Neuronal stem cell (in vitro differentiated cells): ENCODE measurements around the gene IGSF21.

Source experiments
- DNase-seq: peaks from one replicate; pipeline ENCODE4 v3.0.0-alpha.2; 2013; ENCODE audit warnings: low spot score
- H2AFZ ChIP-seq: one replicate; pipeline ENCODE4 v1.6.1; 2013; ENCODE audit warnings: mild to moderate bottlenecking, low read length, inconsistent platforms
- H2AK5ac ChIP-seq: 2 replicates; pipeline ENCODE4 v1.6.1; 2013; ENCODE audit warnings: low read depth, mild to moderate bottlenecking, inconsistent platforms, low read length, moderate library complexity, mixed read lengths
- H2BK120ac ChIP-seq: 2 replicates; pipeline ENCODE4 v1.6.1; 2013; ENCODE audit warnings: low read depth, mild to moderate bottlenecking, inconsistent platforms, low read length, moderate library complexity, mixed read lengths
- H2BK12ac ChIP-seq: one replicate; pipeline ENCODE4 v1.6.1; 2013; ENCODE audit warnings: low read length, inconsistent platforms
- H2BK15ac ChIP-seq: 2 replicates; pipeline ENCODE4 v1.6.1; 2013; ENCODE audit warnings: mild to moderate bottlenecking, low read length, inconsistent platforms, mixed read lengths
- H2BK5ac ChIP-seq: one replicate; pipeline ENCODE4 v1.6.1; 2013; ENCODE audit warnings: inconsistent platforms, mild to moderate bottlenecking, low read length, moderate library complexity
- H3K14ac ChIP-seq: one replicate; pipeline ENCODE4 v1.6.1; 2013; ENCODE audit warnings: low read length, inconsistent platforms
- H3K18ac ChIP-seq: 2 replicates; pipeline ENCODE4 v1.6.1; 2013; ENCODE audit warnings: low read length, inconsistent platforms
- H3K23ac ChIP-seq: 2 replicates; pipeline ENCODE4 v1.6.1; 2013; ENCODE audit warnings: low read depth, mild to moderate bottlenecking, mixed read lengths, low read length, inconsistent platforms; ENCODE audit not compliant: poor library complexity
- H3K27ac ChIP-seq: replicated peaks from 3 replicates; pipeline ENCODE4 v1.5.1; 2013; ENCODE audit warnings: low read length, inconsistent platforms
- H3K27me3 ChIP-seq, 3 experiments: 2 replicates each; pipeline ENCODE4 v1.6.1; 2013; ENCODE audit warnings: low read length in 3 of 3, mild to moderate bottlenecking in 2 of 3, inconsistent platforms in 1 of 3, low read depth in 1 of 3, mixed read lengths in 1 of 3, moderate library complexity in 1 of 3; ENCODE audit not compliant: control insufficient read depth in 3 of 3, insufficient read depth in 3 of 3
- H3K36me3 ChIP-seq, 2 donors: replicated peaks in 1 of 2; 2 replicates each; pipeline ENCODE4 v1.6.1; 2013; ENCODE audit warnings: low read length in 2 of 2; ENCODE audit not compliant: control insufficient read depth in 2 of 2, insufficient read depth in 2 of 2
- H3K4ac ChIP-seq: 2 replicates; pipeline ENCODE4 v1.6.1; 2013; ENCODE audit warnings: inconsistent platforms, mild to moderate bottlenecking, low read length, moderate library complexity
- H3K4me1 ChIP-seq, 2 donors: 1 replicate in 1 of 2; 2 replicates in 1 of 2; pipeline ENCODE4 v1.6.1; 2013; ENCODE audit warnings: low read length in 2 of 2, low read depth in 1 of 2; ENCODE audit not compliant: control insufficient read depth in 2 of 2, insufficient read depth in 1 of 2
- H3K4me2 ChIP-seq: one replicate; pipeline ENCODE4 v1.6.1; 2013; ENCODE audit warnings: mild to moderate bottlenecking, low read length, inconsistent platforms; ENCODE audit not compliant: insufficient read depth, poor library complexity, severe bottlenecking
- H3K4me3 ChIP-seq, 2 donors: 2 replicates each; pipeline ENCODE4 v1.5.1; 2013; ENCODE audit warnings: low read length in 2 of 2, mild to moderate bottlenecking in 2 of 2, inconsistent platforms in 1 of 2, moderate library complexity in 1 of 2
- H3K79me1 ChIP-seq: one replicate; pipeline ENCODE4 v1.6.1; 2013; ENCODE audit warnings: low read depth, mild to moderate bottlenecking, inconsistent platforms, low read length, moderate library complexity
- H3K9ac ChIP-seq: one replicate; pipeline ENCODE4 v1.6.1; 2013; ENCODE audit warnings: mild to moderate bottlenecking, low read depth, low read length, inconsistent platforms; ENCODE audit not compliant: poor library complexity
- H3K9me3 ChIP-seq, 2 donors: replicated peaks in 1 of 2; 2 replicates each; pipeline versions ENCODE3 to v1.6.1; 2013; ENCODE audit warnings: low read length in 2 of 2, mild to moderate bottlenecking in 2 of 2, inconsistent platforms in 1 of 2, low read depth in 1 of 2, mixed read lengths in 1 of 2, moderate library complexity in 1 of 2; ENCODE audit not compliant: control insufficient read depth in 2 of 2, insufficient read depth in 1 of 2
- H4K8ac ChIP-seq: one replicate; pipeline ENCODE4 v1.6.1; 2013; ENCODE audit warnings: low read depth, mild to moderate bottlenecking, inconsistent platforms, low read length, moderate library complexity
- H4K91ac ChIP-seq: one replicate; pipeline ENCODE4 v1.6.1; 2013; ENCODE audit warnings: low read length, low read depth, mild to moderate bottlenecking, inconsistent platforms; ENCODE audit not compliant: poor library complexity
- WGBS, 2 donors: extraction: QIAGEN DNeasy Blood & Tissue Kit; methylation state at CpG; one replicate each; pipeline ENCODE4 v1.1.7; 2013; ENCODE audit warnings: missing lambda C conversion rate in 2 of 2, mixed read lengths in 1 of 2; ENCODE audit not compliant: insufficient read length in 2 of 2, insufficient replicate concordance in 1 of 2; ENCODE audit errors: extremely low coverage in 2 of 2; 5-methylcytosine and 5-hydroxymethylcytosine counted together

The IGSF21 gene

GRCh38 chr1:18182398-18183160 is 75.0 kb downstream of the IGSF21 start:
- no peak overlapping the region for H2BK5ac ChIP-seq
- H3K9ac ChIP-seq, result no peak overlapping the region
- no peak overlapping the region for H2AK5ac ChIP-seq
- no CpG with 5 or more reads among the region's 13 CpGs for WGBS, 2 donors
- no peak overlapping the region for H3K23ac ChIP-seq
- H2AFZ ChIP-seq, result no peak overlapping the region
- no peaks in the 10 kb centered on the region for H3K79me1 ChIP-seq
- no peaks in the 10 kb centered on the region for H3K9me3 ChIP-seq
- no peaks in the 10 kb centered on the region for H3K4me1 ChIP-seq
- H2BK12ac ChIP-seq, result no peak overlapping the region
- no peak overlapping the region for H2BK120ac ChIP-seq
- H3K36me3 ChIP-seq, result no peaks in the 10 kb centered on the region
- DNase-seq, result no peak
- H3K4me3 ChIP-seq, result no peak overlapping the region
- H3K27ac ChIP-seq, result no peak overlapping the region
- no peak overlapping the region for H3K4ac ChIP-seq
- no peak overlapping the region for H4K8ac ChIP-seq
- no peak overlapping the region for H4K91ac ChIP-seq
- H3K4me2 ChIP-seq, result no peak overlapping the region
- no peak overlapping the region for H2BK15ac ChIP-seq
- peak overlapping the region; percentile 7 for H3K18ac ChIP-seq
- H3K27me3 ChIP-seq, result peaks cover 0 to 7% (median 0%) of the 10 kb centered on the region in 3 experiments
- no peak overlapping the region for H3K14ac ChIP-seq

GRCh38 chr1:18183533-18183932 is 75.9 kb downstream of the IGSF21 start:
- H3K23ac ChIP-seq, result no peak overlapping the region
- H2BK15ac ChIP-seq, result no peak overlapping the region
- H2BK120ac ChIP-seq, result no peak overlapping the region
- no peaks in the 10 kb centered on the region for H3K36me3 ChIP-seq
- H3K4me2 ChIP-seq, result no peak overlapping the region
- no peak overlapping the region for H3K4me3 ChIP-seq
- no peak overlapping the region for H3K27ac ChIP-seq
- no peak overlapping the region for H3K9ac ChIP-seq
- no peaks in the 10 kb centered on the region for H3K79me1 ChIP-seq
- H3K4me1 ChIP-seq, result no peaks in the 10 kb centered on the region
- H3K27me3 ChIP-seq, result no peaks in the 10 kb centered on the region
- H4K8ac ChIP-seq, result no peak overlapping the region
- no peak for DNase-seq
- H3K9me3 ChIP-seq, result no peaks in the 10 kb centered on the region
- no peak overlapping the region for H2BK12ac ChIP-seq
- no CpG with 5 or more reads among the region's 7 CpGs for WGBS, 2 donors
- H3K18ac ChIP-seq, result no peak overlapping the region
- no peak overlapping the region for H3K4ac ChIP-seq
- H2AK5ac ChIP-seq, result no peak overlapping the region
- H4K91ac ChIP-seq, result no peak overlapping the region
- H2AFZ ChIP-seq, result no peak overlapping the region
- H3K14ac ChIP-seq, result no peak overlapping the region
- no peak overlapping the region for H2BK5ac ChIP-seq

DNA sequence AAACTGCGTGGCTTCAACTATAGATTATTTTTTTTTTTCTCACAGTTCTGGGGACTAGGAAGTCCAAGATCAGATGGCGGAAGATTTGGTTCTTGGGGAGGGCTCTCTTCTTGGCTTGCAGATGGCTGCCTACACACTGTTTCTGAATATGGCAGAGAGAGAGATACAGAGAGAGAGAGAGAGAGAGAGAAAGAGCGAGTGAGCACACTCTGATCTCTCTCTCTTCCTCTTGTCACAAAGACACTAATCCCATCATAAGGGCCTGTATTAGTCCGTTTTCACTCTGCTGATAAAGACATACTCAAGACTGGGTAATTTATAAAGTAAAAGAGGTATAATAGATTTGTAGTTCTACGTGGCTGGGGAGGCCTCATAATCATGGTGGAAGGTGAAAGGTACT is 79.5 kb downstream of the IGSF21 start:
- Histone ChIP-seq H2BK12ac (no peak overlapping the region), H3K4me3 (no peak overlapping the region), H3K27me3 (no peaks in the 10 kb centered on the region), H3K4me1 (peaks cover 0 to 3% of the 10 kb centered on the region in 2 donors), H2AK5ac (no peak overlapping the region), H2BK15ac (no peak overlapping the region), H2AFZ (no peak overlapping the region), H4K91ac (no peak overlapping the region), H3K27ac (no peak overlapping the region), H3K23ac (no peak overlapping the region), H3K4me2 (no peak overlapping the region), H3K36me3 (no peaks in the 10 kb centered on the region), H3K9me3 (no peaks in the 10 kb centered on the region), H3K79me1 (no peaks in the 10 kb centered on the region), H3K4ac (no peak overlapping the region), H4K8ac (no peak overlapping the region), H2BK120ac (no peak overlapping the region), H3K9ac (no peak overlapping the region), H3K18ac (no peak overlapping the region), H3K14ac (no peak overlapping the region), H2BK5ac (no peak overlapping the region)
- WGBS, 2 donors, result no CpG with 5 or more reads among the region's 5 CpGs
- DNase-seq, result no peak

- Histone ChIP-seq H3K18ac (no peak overlapping the region), H2BK120ac (no peak overlapping the region), H3K14ac (no peak overlapping the region), H3K4me2 (no peak overlapping the region), H2BK5ac (no peak overlapping the region), H3K9ac (no peak overlapping the region), H3K23ac (peak overlapping the region; percentile 2), H2BK15ac (no peak overlapping the region), H4K8ac (no peak overlapping the region), H3K79me1 (no peaks in the 10 kb centered on the region), H3K4me3 (no peak overlapping the region), H3K4ac (no peak overlapping the region), H3K27ac (no peak overlapping the region), H2BK12ac (no peak overlapping the region), H2AFZ (no peak overlapping the region), H3K27me3 (no peaks in the 10 kb centered on the region), H3K36me3 (no peaks in the 10 kb centered on the region), H3K9me3 (no peaks in the 10 kb centered on the region), H2AK5ac (peak overlapping the region; percentile 27), H4K91ac (no peak overlapping the region), H3K4me1 (peaks cover 0 to 8% of the 10 kb centered on the region in 2 donors)
- WGBS, 2 donors, result no CpG with 5 or more reads among the region's 9 CpGs
- DNase-seq, result no peak
These were observed 81.4 kb downstream of the IGSF21 start for GRCh38 chr1:18188820-18189517.
